Hepatocyte (in vitro differentiated cells): ENCODE results near the gene WNT7B.

ENCODE experiments used
- EZH2 ChIP-seq: fragments of 200-600 bp; sonication (generic); IDR thresholded peaks from 2 replicates; pipeline ENCODE4 v1.6.1; 2016; ENCODE audit warnings: antibody characterized with exemption, mild to moderate bottlenecking, borderline replicate concordance
- TF ChIP-seq, protein P1 (sequence below): fragments of 200-600 bp; sonication (generic); IDR thresholded peaks from 2 replicates; pipeline ENCODE4 v1.5.1; 2016; ENCODE audit warnings: antibody characterized with exemption, mild to moderate bottlenecking; ENCODE audit not compliant: poor library complexity

DNA sequence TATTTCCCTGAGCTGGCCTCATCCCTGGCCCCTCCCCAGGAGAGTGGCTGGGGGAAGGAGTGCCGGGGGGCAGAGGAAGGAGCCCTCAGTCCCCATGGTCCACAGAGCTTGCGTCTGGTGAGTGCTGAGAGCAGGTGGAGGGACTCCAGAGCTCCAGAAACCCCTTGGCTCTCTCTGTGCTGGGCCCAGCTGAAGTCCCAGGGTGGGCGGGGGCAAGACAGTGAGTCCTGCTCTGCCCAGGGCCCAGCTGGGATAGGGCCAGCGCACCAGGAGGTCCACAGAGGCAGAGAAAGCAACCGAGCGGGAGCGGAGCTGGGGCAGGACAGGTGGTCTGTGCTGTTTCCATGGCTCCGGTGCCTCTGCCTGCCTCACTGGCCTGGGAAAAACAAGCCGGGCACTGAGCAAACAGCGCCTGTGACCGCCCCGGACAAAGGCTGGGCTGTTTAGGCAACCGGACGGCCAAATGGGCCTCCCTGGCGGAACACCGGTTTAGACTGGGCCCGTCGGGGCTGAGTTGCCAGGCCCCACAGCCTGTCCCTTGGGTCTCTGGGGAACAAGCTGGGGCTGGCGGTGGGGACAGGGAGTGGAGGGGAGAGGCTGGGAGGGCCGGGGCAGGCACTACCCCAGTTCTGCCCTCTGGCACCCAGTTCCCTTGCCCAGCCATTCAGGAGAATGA is 34.1 kb upstream of the WNT7B start:
- TF ChIP-seq, protein P1, sequence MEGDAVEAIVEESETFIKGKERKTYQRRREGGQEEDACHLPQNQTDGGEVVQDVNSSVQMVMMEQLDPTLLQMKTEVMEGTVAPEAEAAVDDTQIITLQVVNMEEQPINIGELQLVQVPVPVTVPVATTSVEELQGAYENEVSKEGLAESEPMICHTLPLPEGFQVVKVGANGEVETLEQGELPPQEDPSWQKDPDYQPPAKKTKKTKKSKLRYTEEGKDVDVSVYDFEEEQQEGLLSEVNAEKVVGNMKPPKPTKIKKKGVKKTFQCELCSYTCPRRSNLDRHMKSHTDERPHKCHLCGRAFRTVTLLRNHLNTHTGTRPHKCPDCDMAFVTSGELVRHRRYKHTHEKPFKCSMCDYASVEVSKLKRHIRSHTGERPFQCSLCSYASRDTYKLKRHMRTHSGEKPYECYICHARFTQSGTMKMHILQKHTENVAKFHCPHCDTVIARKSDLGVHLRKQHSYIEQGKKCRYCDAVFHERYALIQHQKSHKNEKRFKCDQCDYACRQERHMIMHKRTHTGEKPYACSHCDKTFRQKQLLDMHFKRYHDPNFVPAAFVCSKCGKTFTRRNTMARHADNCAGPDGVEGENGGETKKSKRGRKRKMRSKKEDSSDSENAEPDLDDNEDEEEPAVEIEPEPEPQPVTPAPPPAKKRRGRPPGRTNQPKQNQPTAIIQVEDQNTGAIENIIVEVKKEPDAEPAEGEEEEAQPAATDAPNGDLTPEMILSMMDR: no peak
- no peak for TF ChIP-seq EZH2
